ENCODE measurements around the gene ZMYND12. TPM values are rescaled to one million over a fixed set of nuclear protein-coding genes. Genes with fewer than 3 reads are reported as not detected.
A peak's percentile ranks its signal among the peaks of the same experiment; 100 is the strongest.

Gene ZMYND12
- total RNA-seq, 1 donor from 2014 or later = 0.49 TPM

- no peak for DNase-seq
- Mint-ChIP-seq H3K4me1 (ENCODE audit: low read depth, unreplicated experiment) (peaks cover 39% of the 10 kb centered on the region), H3K36me3 (ENCODE audit: unreplicated experiment) (no peaks in the 10 kb centered on the region), H3K4me3 (ENCODE audit: unreplicated experiment) (no peak overlapping the region), H3K27me3 (ENCODE audit: unreplicated experiment) (no peaks in the 10 kb centered on the region), H3K9me3 (ENCODE audit: unreplicated experiment) (peaks cover 2% of the 10 kb centered on the region), H3K27ac (ENCODE audit: unreplicated experiment) (no peak overlapping the region)
- TF ChIP-seq CTCF (IDR thresholded peaks at IDR 0.05; ENCODE audit: partially characterized antibody, unreplicated experiment) = no peak
Measured at GRCh38 chr1:42424201-42424600, 31.6 kb downstream of the ZMYND12 start.

- DNase-seq = no peak
- peak overlapping the region; percentile 30 for H3K27ac Mint-ChIP-seq (ENCODE audit: unreplicated experiment)
- H3K4me1 Mint-ChIP-seq (ENCODE audit: low read depth, unreplicated experiment) = peaks cover 37% of the 10 kb centered on the region
- no peak for TF ChIP-seq CTCF (IDR thresholded peaks at IDR 0.05; ENCODE audit: partially characterized antibody, unreplicated experiment)
- peak overlapping the region; percentile 6 for H3K4me3 Mint-ChIP-seq (ENCODE audit: unreplicated experiment)
- no peaks in the 10 kb centered on the region for H3K36me3 Mint-ChIP-seq (ENCODE audit: unreplicated experiment)
- no peaks in the 10 kb centered on the region for H3K27me3 Mint-ChIP-seq (ENCODE audit: unreplicated experiment)
- H3K9me3 Mint-ChIP-seq (ENCODE audit: unreplicated experiment) = peaks cover 2% of the 10 kb centered on the region
Measured at GRCh38 chr1:42423681-42424080, 32.1 kb downstream of the ZMYND12 start.

GRCh38 chr1:42422737-42423136, 33.1 kb downstream of the ZMYND12 start:
- TF ChIP-seq CTCF (IDR thresholded peaks at IDR 0.05; ENCODE audit: partially characterized antibody, unreplicated experiment) = no peak
- no peaks in the 10 kb centered on the region for H3K27me3 Mint-ChIP-seq (ENCODE audit: unreplicated experiment)
- peaks cover 37% of the 10 kb centered on the region for H3K4me1 Mint-ChIP-seq (ENCODE audit: low read depth, unreplicated experiment)
- peak overlapping the region; percentile 55 for H3K4me3 Mint-ChIP-seq (ENCODE audit: unreplicated experiment)
- H3K9me3 Mint-ChIP-seq (ENCODE audit: unreplicated experiment) = peaks cover 3% of the 10 kb centered on the region
- H3K36me3 Mint-ChIP-seq (ENCODE audit: unreplicated experiment) = no peaks in the 10 kb centered on the region
- DNase-seq = no peak
- peak overlapping the region; percentile 31 for H3K27ac Mint-ChIP-seq (ENCODE audit: unreplicated experiment)

- peak overlapping the region; percentile 79 for H3K27ac Mint-ChIP-seq (ENCODE audit: unreplicated experiment)
- DNase-seq = peak; percentile 42
- H3K4me3 Mint-ChIP-seq (ENCODE audit: unreplicated experiment) = peak overlapping the region; percentile 56
- H3K9me3 Mint-ChIP-seq (ENCODE audit: unreplicated experiment) = peaks cover 3% of the 10 kb centered on the region
- H3K36me3 Mint-ChIP-seq (ENCODE audit: unreplicated experiment) = no peaks in the 10 kb centered on the region
- TF ChIP-seq CTCF (IDR thresholded peaks at IDR 0.05; ENCODE audit: partially characterized antibody, unreplicated experiment) = no peak
- H3K27me3 Mint-ChIP-seq (ENCODE audit: unreplicated experiment) = no peaks in the 10 kb centered on the region
- H3K4me1 Mint-ChIP-seq (ENCODE audit: low read depth, unreplicated experiment) = peaks cover 37% of the 10 kb centered on the region
Measured at GRCh38 chr1:42420911-42421585, 34.8 kb downstream of the ZMYND12 start.

- Mint-ChIP-seq H3K27me3 (ENCODE audit: unreplicated experiment) (no peaks in the 10 kb centered on the region), H3K9me3 (ENCODE audit: unreplicated experiment) (peaks cover 3% of the 10 kb centered on the region), H3K4me3 (ENCODE audit: unreplicated experiment) (no peak overlapping the region), H3K36me3 (ENCODE audit: unreplicated experiment) (no peaks in the 10 kb centered on the region), H3K27ac (ENCODE audit: unreplicated experiment) (no peak overlapping the region), H3K4me1 (ENCODE audit: low read depth, unreplicated experiment) (peaks cover 37% of the 10 kb centered on the region)
- no peak for DNase-seq
- TF ChIP-seq CTCF (IDR thresholded peaks at IDR 0.05; ENCODE audit: partially characterized antibody, unreplicated experiment) = no peak
Measured at GRCh38 chr1:42420121-42420520, 35.7 kb downstream of the ZMYND12 start.
